Liver (tissue), 3 donors: ENCODE measurements around the gene PTCRA.

Experiments used
- GABPA ChIP-seq, 2 donors: IDR thresholded peaks in 1 of 2; conservative IDR thresholded peaks in 1 of 2; 2 replicates each; pipeline ENCODE4 v1.6.1; 2016; ENCODE audit warnings: antibody characterized with exemption in 2 of 2, mild to moderate bottlenecking in 1 of 2, moderate library complexity in 1 of 2
- HNF4A ChIP-seq, 2 donors: conservative IDR thresholded peaks; 2 replicates each; pipeline ENCODE4 v1.6.1; 2016; ENCODE audit warnings: antibody characterized with exemption in 2 of 2, mild to moderate bottlenecking in 2 of 2
- RXRA ChIP-seq, 2 donors: IDR thresholded peaks; 2 replicates each; pipeline ENCODE4 v1.6.1; 2017 to 2018; ENCODE audit warnings: antibody characterized with exemption in 2 of 2, mild to moderate bottlenecking in 1 of 2
- TAF1 ChIP-seq: conservative IDR thresholded peaks from 2 replicates; pipeline ENCODE4 v1.6.1; 2016; ENCODE audit warnings: antibody characterized with exemption, mild to moderate bottlenecking
- TF ChIP-seq, protein P1 (sequence below): IDR thresholded peaks from 2 replicates; pipeline ENCODE4 v1.6.1; 2016; ENCODE audit warnings: antibody characterized with exemption
- TF ChIP-seq, protein P2 (sequence below): fragments of 150-350 bp; IDR thresholded peaks from 2 replicates; pipeline ENCODE4 v1.5.1; 2017; ENCODE audit warnings: improper control_type of control experiment, low read depth, low read length; ENCODE audit not compliant: missing input control
- donor health status: healthy.
- donor health status: healthy.

DNA sequence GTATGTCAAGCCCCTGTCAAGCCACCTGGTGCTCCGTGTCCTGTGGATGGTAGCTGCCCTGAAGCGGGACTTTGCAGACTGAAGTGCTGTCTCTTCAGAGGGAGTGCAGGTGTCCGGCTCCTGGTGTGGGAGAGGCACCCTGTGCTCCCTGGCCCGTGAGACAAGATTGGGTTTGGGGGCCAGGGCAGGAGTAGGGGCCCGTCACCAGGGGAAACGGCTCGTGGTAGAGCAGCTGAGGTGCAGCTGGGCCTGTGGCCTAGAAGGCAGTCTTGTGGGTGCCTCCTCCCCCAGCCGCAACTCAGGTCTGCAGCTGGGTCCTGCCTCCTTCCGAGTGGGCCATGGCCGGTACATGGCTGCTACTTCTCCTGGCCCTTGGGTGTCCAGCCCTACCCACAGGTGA lies at the start of gene PTCRA:
- TF ChIP-seq RXRA (IDR thresholded peaks at IDR 0.05) (no peak), TAF1 (no peak), GABPA (IDR thresholded peaks at IDR 0.05 in 1 of 2, conservative IDR thresholded peaks at IDR 0.05 in 1 of 2) (no peak), HNF4A (conservative IDR thresholded peaks at IDR 0.05) (no peak)
- TF ChIP-seq, protein P1, sequence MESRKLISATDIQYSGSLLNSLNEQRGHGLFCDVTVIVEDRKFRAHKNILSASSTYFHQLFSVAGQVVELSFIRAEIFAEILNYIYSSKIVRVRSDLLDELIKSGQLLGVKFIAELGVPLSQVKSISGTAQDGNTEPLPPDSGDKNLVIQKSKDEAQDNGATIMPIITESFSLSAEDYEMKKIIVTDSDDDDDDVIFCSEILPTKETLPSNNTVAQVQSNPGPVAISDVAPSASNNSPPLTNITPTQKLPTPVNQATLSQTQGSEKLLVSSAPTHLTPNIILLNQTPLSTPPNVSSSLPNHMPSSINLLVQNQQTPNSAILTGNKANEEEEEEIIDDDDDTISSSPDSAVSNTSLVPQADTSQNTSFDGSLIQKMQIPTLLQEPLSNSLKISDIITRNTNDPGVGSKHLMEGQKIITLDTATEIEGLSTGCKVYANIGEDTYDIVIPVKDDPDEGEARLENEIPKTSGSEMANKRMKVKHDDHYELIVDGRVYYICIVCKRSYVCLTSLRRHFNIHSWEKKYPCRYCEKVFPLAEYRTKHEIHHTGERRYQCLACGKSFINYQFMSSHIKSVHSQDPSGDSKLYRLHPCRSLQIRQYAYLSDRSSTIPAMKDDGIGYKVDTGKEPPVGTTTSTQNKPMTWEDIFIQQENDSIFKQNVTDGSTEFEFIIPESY = no peak
- TF ChIP-seq, protein P2, sequence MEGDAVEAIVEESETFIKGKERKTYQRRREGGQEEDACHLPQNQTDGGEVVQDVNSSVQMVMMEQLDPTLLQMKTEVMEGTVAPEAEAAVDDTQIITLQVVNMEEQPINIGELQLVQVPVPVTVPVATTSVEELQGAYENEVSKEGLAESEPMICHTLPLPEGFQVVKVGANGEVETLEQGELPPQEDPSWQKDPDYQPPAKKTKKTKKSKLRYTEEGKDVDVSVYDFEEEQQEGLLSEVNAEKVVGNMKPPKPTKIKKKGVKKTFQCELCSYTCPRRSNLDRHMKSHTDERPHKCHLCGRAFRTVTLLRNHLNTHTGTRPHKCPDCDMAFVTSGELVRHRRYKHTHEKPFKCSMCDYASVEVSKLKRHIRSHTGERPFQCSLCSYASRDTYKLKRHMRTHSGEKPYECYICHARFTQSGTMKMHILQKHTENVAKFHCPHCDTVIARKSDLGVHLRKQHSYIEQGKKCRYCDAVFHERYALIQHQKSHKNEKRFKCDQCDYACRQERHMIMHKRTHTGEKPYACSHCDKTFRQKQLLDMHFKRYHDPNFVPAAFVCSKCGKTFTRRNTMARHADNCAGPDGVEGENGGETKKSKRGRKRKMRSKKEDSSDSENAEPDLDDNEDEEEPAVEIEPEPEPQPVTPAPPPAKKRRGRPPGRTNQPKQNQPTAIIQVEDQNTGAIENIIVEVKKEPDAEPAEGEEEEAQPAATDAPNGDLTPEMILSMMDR = no peak
